Large intestine (tissue), 3 donors: ENCODE data around the gene EXD1. TPM values are rescaled to one million over a fixed set of nuclear protein-coding genes. Genes with fewer than 3 reads are reported as not detected.
A peak's percentile ranks its signal among the peaks of the same experiment; 100 is the strongest.

Source experiments
- DNase-seq, 2 donors: peaks; one replicate each; pipeline versions ENCODE4 v3.0.0 to v3.0.0-alpha.2; 2013
- H3K27ac ChIP-seq: one replicate; pipeline ENCODE4 v1.5.1; 2013; ENCODE audit warnings: low read length
- H3K27me3 ChIP-seq: 2 replicates; pipeline ENCODE4 v1.6.1; 2013; ENCODE audit warnings: low read length; ENCODE audit not compliant: control insufficient read depth, insufficient read depth
- H3K36me3 ChIP-seq: 2 replicates; pipeline ENCODE4 v1.6.1; 2013; ENCODE audit warnings: low read length; ENCODE audit not compliant: control insufficient read depth, insufficient read depth
- H3K4me1 ChIP-seq: one replicate; pipeline ENCODE4 v1.6.1; 2013; ENCODE audit warnings: low read length; ENCODE audit not compliant: control insufficient read depth, insufficient read depth
- H3K4me3 ChIP-seq: one replicate; pipeline ENCODE4 v1.5.1; 2013; ENCODE audit warnings: low read length
- H3K9me3 ChIP-seq: one replicate; pipeline ENCODE4 v1.6.1; 2013; ENCODE audit warnings: mild to moderate bottlenecking, low read depth, low read length, moderate library complexity; ENCODE audit not compliant: control insufficient read depth
- WGBS: methylation state at CpG from one replicate; pipeline ENCODE4 v1.1.5; 2013; ENCODE audit warnings: low lambda C conversion rate; ENCODE audit not compliant: insufficient coverage; 5-methylcytosine and 5-hydroxymethylcytosine counted together
- polyA plus RNA-seq: library from polyadenylated mRNA; unstranded; fragments of 120-200 nt; gene quantifications from one replicate; pipeline ENCODE4 v1.2.1, GENCODE V29; 2013

Gene EXD1
- polyA plus RNA-seq, 1 donor: 0.01 TPM

GRCh38 chr15:41194444-41194843 is 36.1 kb downstream of the EXD1 start:
- H3K27me3 ChIP-seq: no peaks in the 10 kb centered on the region
- no peak for DNase-seq
- no peaks in the 10 kb centered on the region for H3K9me3 ChIP-seq
- no peaks in the 10 kb centered on the region for H3K36me3 ChIP-seq
- 100% methylated on average over 1 of the region's 1 CpG for WGBS
- H3K4me1 ChIP-seq: no peaks in the 10 kb centered on the region
- no peak overlapping the region for H3K4me3 ChIP-seq
- H3K27ac ChIP-seq: no peak overlapping the region

GRCh38 chr15:41183581-41183980 is 47.0 kb downstream of the EXD1 start:
- Histone ChIP-seq H3K4me3 (no peak overlapping the region), H3K4me1 (no peaks in the 10 kb centered on the region), H3K9me3 (no peaks in the 10 kb centered on the region), H3K27me3 (no peaks in the 10 kb centered on the region), H3K27ac (no peak overlapping the region), H3K36me3 (no peaks in the 10 kb centered on the region)
- no peak for DNase-seq
- 100% methylated on average over 1 of the region's 2 CpGs for WGBS

- WGBS: no CpG with 5 or more reads among the region's 4 CpGs
- no peak for DNase-seq
- Histone ChIP-seq H3K4me1 (no peaks in the 10 kb centered on the region), H3K27ac (no peak overlapping the region), H3K27me3 (no peaks in the 10 kb centered on the region), H3K9me3 (no peaks in the 10 kb centered on the region), H3K4me3 (no peak overlapping the region), H3K36me3 (no peaks in the 10 kb centered on the region)
Measured at GRCh38 chr15:41182266-41182665, 48.3 kb downstream of the EXD1 start.

- H3K9me3 ChIP-seq: no peaks in the 10 kb centered on the region
- no peaks in the 10 kb centered on the region for H3K27me3 ChIP-seq
- H3K4me1 ChIP-seq: no peaks in the 10 kb centered on the region
- DNase-seq: no peak
- H3K36me3 ChIP-seq: no peaks in the 10 kb centered on the region
- no peak overlapping the region for H3K27ac ChIP-seq
- no peak overlapping the region for H3K4me3 ChIP-seq
- WGBS: 83% methylated on average over 1 of the region's 6 CpGs
Measured at GRCh38 chr15:41180206-41180789, 50.3 kb downstream of the EXD1 start.

GRCh38 chr15:41169781-41170180 is 60.8 kb downstream of the EXD1 start:
- Histone ChIP-seq H3K27me3 (no peaks in the 10 kb centered on the region), H3K36me3 (no peaks in the 10 kb centered on the region), H3K27ac (no peak overlapping the region), H3K9me3 (no peaks in the 10 kb centered on the region), H3K4me1 (no peaks in the 10 kb centered on the region), H3K4me3 (no peak overlapping the region)
- no peak for DNase-seq
- no CpG with 5 or more reads among the region's 4 CpGs for WGBS

- Histone ChIP-seq H3K27ac (no peak overlapping the region), H3K4me1 (no peaks in the 10 kb centered on the region), H3K4me3 (no peak overlapping the region), H3K27me3 (no peaks in the 10 kb centered on the region), H3K36me3 (no peaks in the 10 kb centered on the region), H3K9me3 (no peaks in the 10 kb centered on the region)
- DNase-seq: no peak
Measured at GRCh38 chr15:41169086-41169485, 61.5 kb downstream of the EXD1 start.

GRCh38 chr15:41161736-41162135 is 68.8 kb downstream of the EXD1 start:
- no peaks in the 10 kb centered on the region for H3K27me3 ChIP-seq
- no peaks in the 10 kb centered on the region for H3K36me3 ChIP-seq
- H3K4me3 ChIP-seq: no peak overlapping the region
- DNase-seq: no peak
- no peaks in the 10 kb centered on the region for H3K4me1 ChIP-seq
- no CpG with 5 or more reads among the region's 1 CpG for WGBS
- H3K9me3 ChIP-seq: no peaks in the 10 kb centered on the region
- H3K27ac ChIP-seq: no peak overlapping the region

- no peaks in the 10 kb centered on the region for H3K4me1 ChIP-seq
- no peaks in the 10 kb centered on the region for H3K27me3 ChIP-seq
- no peaks in the 10 kb centered on the region for H3K36me3 ChIP-seq
- 82% methylated on average over 3 of the region's 6 CpGs for WGBS
- H3K27ac ChIP-seq: no peak overlapping the region
- no peaks in the 10 kb centered on the region for H3K9me3 ChIP-seq
- no peak for DNase-seq
- no peak overlapping the region for H3K4me3 ChIP-seq
Measured at GRCh38 chr15:41161336-41161735, 69.2 kb downstream of the EXD1 start.

- H3K4me3 ChIP-seq: no peak overlapping the region
- no peaks in the 10 kb centered on the region for H3K27me3 ChIP-seq
- no peaks in the 10 kb centered on the region for H3K36me3 ChIP-seq
- no peak for DNase-seq
- no peak overlapping the region for H3K27ac ChIP-seq
- WGBS: 100% methylated on average over 1 of the region's 15 CpGs
- H3K9me3 ChIP-seq: no peaks in the 10 kb centered on the region
- H3K4me1 ChIP-seq: no peaks in the 10 kb centered on the region
Measured at GRCh38 chr15:41160639-41161315, 69.8 kb downstream of the EXD1 start.

- peak in 1 of 2 donors; percentile 5 for DNase-seq
- Histone ChIP-seq H3K27ac (no peak overlapping the region), H3K27me3 (no peaks in the 10 kb centered on the region), H3K4me1 (no peaks in the 10 kb centered on the region), H3K9me3 (peaks cover 6% of the 10 kb centered on the region), H3K4me3 (no peak overlapping the region), H3K36me3 (no peaks in the 10 kb centered on the region)
- no CpG with 5 or more reads among the region's 2 CpGs for WGBS
Measured at GRCh38 chr15:41154412-41154811, 76.1 kb downstream of the EXD1 start.

GRCh38 chr15:41153733-41154132 is 76.8 kb downstream of the EXD1 start:
- H3K27ac ChIP-seq: no peak overlapping the region
- no peaks in the 10 kb centered on the region for H3K27me3 ChIP-seq
- peaks cover 6% of the 10 kb centered on the region for H3K9me3 ChIP-seq
- DNase-seq: no peak
- H3K4me3 ChIP-seq: no peak overlapping the region
- no CpG with 5 or more reads among the region's 5 CpGs for WGBS
- H3K36me3 ChIP-seq: no peaks in the 10 kb centered on the region
- no peaks in the 10 kb centered on the region for H3K4me1 ChIP-seq
